Subcutaneous abdominal adipose tissue (tissue), 5 donors: ENCODE measurements around the gene SETD3.
A peak's percentile ranks its signal among the peaks of the same experiment; 100 is the strongest.

ENCODE experiments used
- H3K27ac ChIP-seq: one replicate; pipeline ENCODE4 v1.7.0; 2013; ENCODE audit warnings: low read depth, mild to moderate bottlenecking, inconsistent platforms, low read length, moderate library complexity
- H3K27me3 ChIP-seq, 5 donors: one replicate each; pipeline ENCODE4 v1.7.0; 2013; ENCODE audit warnings: low read length in 5 of 5, inconsistent platforms in 1 of 5; ENCODE audit not compliant: control insufficient read depth in 5 of 5, insufficient read depth in 4 of 5
- H3K36me3 ChIP-seq, 5 donors: one replicate each; pipeline ENCODE4 v1.7.0; 2013; ENCODE audit warnings: low read length in 5 of 5; ENCODE audit not compliant: control insufficient read depth in 5 of 5, insufficient read depth in 5 of 5
- H3K4me1 ChIP-seq, 5 donors: one replicate each; pipeline ENCODE4 v1.7.0; 2013; ENCODE audit warnings: low read length in 5 of 5, mild to moderate bottlenecking in 3 of 5, moderate library complexity in 1 of 5; ENCODE audit not compliant: control insufficient read depth in 5 of 5, insufficient read depth in 5 of 5
- H3K4me3 ChIP-seq, 5 donors: one replicate each; pipeline ENCODE4 v1.7.0; 2013; ENCODE audit warnings: low read length in 5 of 5, low read depth in 1 of 5
- H3K9ac ChIP-seq, 5 donors: one replicate each; pipeline ENCODE4 v1.7.0; 2013; ENCODE audit warnings: low read length in 5 of 5, mild to moderate bottlenecking in 4 of 5, moderate library complexity in 3 of 5
- H3K9me3 ChIP-seq, 5 donors: one replicate each; pipeline ENCODE4 v1.7.0; 2013; ENCODE audit warnings: low read length in 5 of 5; ENCODE audit not compliant: control insufficient read depth in 5 of 5
- donor health status: healthy.
- donor health status: healthy.
- donor health status: healthy.
- donor health status: healthy.
- donor health status: healthy.

Gene SETD3

DNA sequence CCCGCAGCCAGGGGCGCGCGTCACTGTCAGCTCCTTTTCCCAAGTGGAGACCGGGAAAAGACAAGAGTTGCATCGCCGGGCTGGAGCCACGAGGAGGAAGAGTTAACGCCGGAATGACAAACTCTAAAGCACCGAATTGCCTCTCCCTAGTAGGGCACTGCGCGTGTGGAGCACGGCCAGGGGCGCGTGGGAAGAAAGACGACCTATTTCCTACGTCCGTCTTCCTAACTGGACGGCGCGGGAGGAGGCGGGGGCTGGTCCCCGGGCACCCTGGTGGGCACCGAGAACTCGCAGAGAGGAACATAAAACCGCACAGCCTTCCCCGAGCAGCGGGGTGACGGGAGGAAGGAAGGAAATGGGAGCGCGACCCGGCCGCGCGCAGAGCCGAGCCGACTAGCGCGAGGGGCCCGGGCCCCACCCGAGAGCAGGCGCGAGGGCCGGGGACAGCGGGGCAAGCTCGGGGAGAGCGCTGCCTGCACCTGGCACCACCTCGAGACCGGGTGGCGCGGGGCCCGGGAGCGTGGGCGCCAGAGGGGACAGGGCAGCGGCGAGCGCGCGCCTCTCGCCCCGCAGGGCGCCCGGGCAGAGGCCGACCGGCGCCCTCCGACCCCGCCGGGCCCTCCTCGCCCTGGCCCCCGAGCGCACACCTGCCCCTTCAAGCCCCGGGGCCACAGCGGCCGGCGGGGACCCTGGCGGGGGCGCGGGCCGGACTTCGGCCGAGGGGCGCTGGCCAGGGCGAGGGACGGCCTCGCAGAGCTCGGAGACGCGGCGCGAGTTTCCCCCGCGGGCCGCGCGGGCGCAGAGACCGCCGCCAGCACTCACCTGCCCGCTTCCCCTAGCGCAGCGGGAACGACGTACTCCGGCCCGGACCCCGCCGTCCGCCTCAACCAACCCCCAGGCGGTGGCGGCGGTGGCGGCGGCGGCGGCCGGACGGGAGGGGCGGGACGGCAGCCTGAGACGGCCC is at the start of gene SETD3:
SETD3 (minus strand) TSS at position 954 of the 964 bp plus-strand sequence. CDS start 15,054 bp downstream, outside the sequence.
- peak within 1 kb of the TSS; percentile 91 to 99 (median 97) for H3K4me3 ChIP-seq

DNA sequence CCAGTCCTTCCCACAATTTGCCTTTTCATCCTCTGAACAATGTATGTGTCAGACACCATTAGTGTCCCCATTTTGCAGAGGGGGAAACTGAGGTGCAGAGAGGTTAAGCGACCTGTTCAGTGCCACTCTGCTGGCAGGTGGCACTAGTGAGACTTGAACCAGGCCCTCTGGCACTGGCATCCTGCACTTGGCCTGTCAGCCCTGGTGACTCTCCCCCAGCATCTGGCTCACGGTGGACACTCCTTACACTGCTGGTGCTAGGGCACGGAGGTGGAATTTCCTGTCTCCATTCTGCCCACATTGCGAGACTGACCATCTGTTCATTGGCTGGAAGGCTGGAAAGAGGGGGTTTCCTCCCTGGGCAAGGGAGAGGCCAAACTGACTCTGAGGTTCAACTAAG is 49.2 kb upstream of the SETD3 start:
- peaks cover 0 to 23% (median 2%) of the 10 kb centered on the region in 5 donors for H3K4me1 ChIP-seq
- H3K9me3 ChIP-seq = no peaks in the 10 kb centered on the region
- no peak overlapping the region for H3K27ac ChIP-seq
- peaks cover 0 to 3% (median 2%) of the 10 kb centered on the region in 5 donors for H3K27me3 ChIP-seq
- H3K4me3 ChIP-seq = no peak overlapping the region
- H3K36me3 ChIP-seq = no peaks in the 10 kb centered on the region
- H3K9ac ChIP-seq = no peak overlapping the region

More for the DNA sequence above, at the start of gene SETD3:
- Histone ChIP-seq H3K36me3 (no peaks in the 10 kb centered on the region), H3K27me3 (no peaks in the 10 kb centered on the region), H3K9me3 (no peaks in the 10 kb centered on the region), H3K9ac (peak within 1 kb of the TSS; percentile 82 to 99 (median 97)), H3K4me1 (peaks cover 4 to 40% (median 36%) of the 10 kb centered on the region in 5 donors), H3K27ac (peak within 1 kb of the TSS; percentile 95)

GRCh38 chr14:99527427-99528076 is 46.9 kb upstream of the SETD3 start:
- peaks cover 0 to 44% (median 8%) of the 10 kb centered on the region in 5 donors for H3K4me1 ChIP-seq

DNA sequence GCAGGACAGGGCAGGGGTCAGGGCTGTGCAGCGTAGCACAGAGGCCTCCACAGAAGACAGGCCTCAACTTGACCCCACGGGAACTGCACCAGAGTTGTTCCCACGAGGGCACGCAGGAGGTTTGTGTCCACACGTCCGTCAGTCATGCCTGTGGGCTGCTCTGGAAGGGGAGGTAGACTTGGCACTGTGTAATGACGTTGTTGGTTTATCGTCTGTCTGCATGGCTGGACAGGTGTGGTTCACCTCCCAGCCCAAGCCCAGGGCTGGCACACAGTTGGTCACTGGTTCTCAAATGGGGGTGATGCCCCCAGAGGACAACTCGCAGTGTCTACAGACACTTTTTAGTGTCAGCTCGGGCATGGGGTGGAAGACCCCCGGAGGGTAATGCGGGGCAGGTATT is 46.4 kb upstream of the SETD3 start:
- no peak overlapping the region for H3K9ac ChIP-seq
- peaks cover 0 to 6% (median 0%) of the 10 kb centered on the region in 5 donors for H3K27me3 ChIP-seq
- no peak overlapping the region for H3K27ac ChIP-seq
- H3K4me3 ChIP-seq = no peak overlapping the region
- H3K4me1 ChIP-seq = peaks cover 0 to 44% (median 8%) of the 10 kb centered on the region in 5 donors
- no peaks in the 10 kb centered on the region for H3K9me3 ChIP-seq
- H3K36me3 ChIP-seq = no peaks in the 10 kb centered on the region

More at GRCh38 chr14:99527427-99528076, 46.9 kb upstream of the SETD3 start:
- no peaks in the 10 kb centered on the region for H3K36me3 ChIP-seq
- H3K27me3 ChIP-seq = peaks cover 0 to 6% (median 3%) of the 10 kb centered on the region in 5 donors
- no peak overlapping the region for H3K9ac ChIP-seq
- no peak overlapping the region for H3K27ac ChIP-seq
- H3K4me3 ChIP-seq = no peak overlapping the region
- H3K9me3 ChIP-seq = no peaks in the 10 kb centered on the region

DNA sequence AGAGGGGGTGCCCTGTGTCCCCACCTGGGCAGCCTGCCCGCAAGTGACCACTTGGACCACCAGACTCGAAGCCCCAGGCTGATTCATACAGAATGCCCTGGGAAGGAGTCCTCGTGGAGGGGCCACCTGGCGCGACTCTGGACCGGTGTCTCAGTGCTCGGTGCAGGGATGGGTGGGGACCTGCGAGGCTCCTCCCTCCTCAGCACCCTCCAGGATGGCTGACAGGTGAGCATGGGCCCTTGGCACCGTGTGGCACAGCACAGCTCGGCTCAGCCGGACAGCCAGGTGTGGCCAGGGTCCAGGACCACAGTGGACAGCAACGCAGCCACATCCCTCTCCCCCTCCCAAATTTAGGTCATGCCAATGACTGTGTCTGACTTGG is 45.0 kb upstream of the SETD3 start:
- Histone ChIP-seq H3K9me3 (no peaks in the 10 kb centered on the region), H3K4me1 (peaks cover 0 to 44% (median 8%) of the 10 kb centered on the region in 5 donors), H3K27me3 (peaks cover 0 to 15% (median 7%) of the 10 kb centered on the region in 5 donors), H3K27ac (no peak overlapping the region), H3K9ac (no peak overlapping the region), H3K4me3 (no peak overlapping the region), H3K36me3 (peaks cover 0 to 2% (median 0%) of the 10 kb centered on the region in 5 donors)

DNA sequence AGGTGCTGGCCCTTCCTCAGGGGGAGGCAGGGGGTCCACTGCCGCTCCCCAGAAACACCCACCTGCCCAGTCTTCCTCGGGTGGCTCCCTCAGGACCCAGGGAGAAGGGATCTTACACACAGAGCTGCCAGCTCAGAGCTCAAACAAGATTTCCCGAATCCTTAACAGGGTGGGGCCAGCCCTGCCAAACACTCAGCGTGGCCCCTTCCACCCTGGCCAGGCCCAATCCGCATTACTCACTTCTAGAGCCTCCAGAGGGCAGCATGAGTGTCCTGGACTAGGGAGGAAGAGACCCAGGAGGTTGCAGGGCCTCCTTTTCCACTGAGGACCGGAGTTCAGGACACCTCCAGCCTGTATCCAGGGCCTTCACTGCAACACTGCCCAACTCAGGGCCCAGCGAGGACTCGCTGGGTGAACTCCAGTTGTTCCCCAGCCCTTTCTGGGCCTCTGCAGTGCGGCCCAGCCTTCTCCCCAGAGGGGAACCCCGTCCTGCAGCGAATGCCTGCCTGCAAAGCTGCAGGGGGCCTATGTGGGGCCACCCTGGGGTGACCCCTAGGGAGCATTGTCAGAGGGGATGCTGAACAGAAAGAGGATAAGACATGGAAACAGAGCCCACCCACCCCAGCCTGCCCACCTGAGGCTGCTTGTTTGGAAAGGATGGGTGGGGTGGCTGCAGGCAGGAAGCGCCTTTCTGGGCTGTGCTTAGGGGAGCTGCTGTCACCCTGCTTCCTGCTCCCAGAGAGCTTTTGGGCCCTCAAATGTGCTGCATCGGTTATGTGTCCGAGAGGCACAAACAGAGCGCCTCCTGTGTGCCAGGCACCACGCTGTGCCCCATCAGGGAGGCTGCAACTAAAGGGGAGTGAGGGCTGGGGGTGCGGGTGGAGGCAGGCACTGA is 44.4 kb upstream of the SETD3 start:
- Histone ChIP-seq H3K9ac (no peak overlapping the region), H3K4me1 (peaks cover 0 to 42% (median 8%) of the 10 kb centered on the region in 5 donors)

DNA sequence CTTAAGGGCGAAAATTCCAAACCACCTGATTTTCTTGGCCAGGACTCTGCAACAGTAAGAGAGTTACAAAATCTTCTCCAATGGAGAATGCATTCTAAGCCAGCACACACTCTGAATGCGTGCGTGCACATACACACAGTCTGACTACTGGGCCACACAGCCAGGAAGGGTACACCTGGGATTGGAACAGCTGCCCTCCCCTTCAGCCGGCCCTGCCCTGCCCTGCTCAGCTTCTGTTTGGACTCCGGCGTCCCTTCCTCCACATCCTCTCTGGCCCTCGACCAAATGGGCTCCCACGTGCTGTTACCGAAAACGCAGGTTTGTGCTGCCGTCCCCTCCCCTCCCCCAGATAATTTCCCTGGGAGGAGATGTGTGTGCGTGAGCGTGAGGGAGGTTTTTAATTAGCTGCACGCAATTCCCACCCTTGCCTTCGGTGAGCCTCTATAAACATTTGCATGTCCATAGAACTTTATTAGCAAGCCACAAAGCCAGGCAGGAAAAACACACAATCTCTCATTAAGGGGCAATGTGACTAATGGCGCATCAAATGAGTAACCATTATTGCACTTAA is 43.5 kb upstream of the SETD3 start:
- Histone ChIP-seq H3K36me3 (peaks cover 0 to 2% (median 0%) of the 10 kb centered on the region in 5 donors), H3K27me3 (peaks cover 0 to 15% (median 7%) of the 10 kb centered on the region in 5 donors), H3K9ac (no peak overlapping the region), H3K4me1 (peaks cover 0 to 38% (median 8%) of the 10 kb centered on the region in 5 donors), H3K27ac (no peak overlapping the region), H3K4me3 (no peak overlapping the region), H3K9me3 (no peaks in the 10 kb centered on the region)

More for the DNA sequence above, 44.4 kb upstream of the SETD3 start:
- no peak overlapping the region for H3K27ac ChIP-seq
- H3K4me3 ChIP-seq = no peak overlapping the region
- H3K27me3 ChIP-seq = peaks cover 0 to 15% (median 7%) of the 10 kb centered on the region in 5 donors
- H3K36me3 ChIP-seq = peaks cover 0 to 2% (median 0%) of the 10 kb centered on the region in 5 donors
- no peaks in the 10 kb centered on the region for H3K9me3 ChIP-seq

DNA sequence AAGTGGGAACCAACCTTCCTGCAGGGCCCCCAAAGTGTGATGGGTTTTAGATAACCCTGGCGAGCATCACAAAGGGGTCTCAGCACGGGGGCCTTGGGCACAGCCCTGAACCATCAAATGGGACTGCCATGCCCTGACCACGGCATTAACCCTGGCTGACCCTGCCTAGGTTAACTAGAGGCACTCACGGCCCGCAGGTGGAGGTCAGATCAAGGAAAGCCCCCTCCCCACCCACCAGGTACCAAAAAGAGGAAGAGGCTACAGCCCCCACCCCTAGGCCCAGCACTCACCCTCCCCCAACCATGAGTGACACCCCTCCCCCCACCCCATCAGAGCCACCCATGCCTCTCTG is 43.0 kb upstream of the SETD3 start:
- Histone ChIP-seq H3K36me3 (peaks cover 0 to 2% (median 0%) of the 10 kb centered on the region in 5 donors), H3K27ac (no peak overlapping the region), H3K9ac (no peak overlapping the region), H3K4me1 (peaks cover 0 to 38% (median 8%) of the 10 kb centered on the region in 5 donors), H3K27me3 (peaks cover 0 to 15% (median 7%) of the 10 kb centered on the region in 5 donors), H3K4me3 (no peak overlapping the region), H3K9me3 (no peaks in the 10 kb centered on the region)
